HepG2 (cell line): ENCODE data around the gene GSK3A. TPM values are rescaled to one million over a fixed set of nuclear protein-coding genes. Genes with fewer than 3 reads are reported as not detected.

Source experiments
- ATAC-seq: fragments of 200-7000 bp; cut with Tn5 transposase; 3 replicates; pipeline ENCODE4 v1.9.1; 2020; ENCODE audit warnings: mild to moderate bottlenecking, moderate library complexity
- BruUV-seq: library from RNA; stranded (reverse); fragments of 400-500 nt; replicated peaks from 2 replicates; lab custom pipeline; 2021; lab: Mats Ljungman, UMichigan
- CTCF ChIA-PET: fragments of 300-600 bp; formaldehyde crosslinking; extraction: SDS; loops from one replicate; lab custom pipeline; 2021; ENCODE audit warnings: low total read pairs, inconsistent platforms, low intra/inter-chr PET ratio; lab: Yijun Ruan, JAX
- POLR2A ChIA-PET: fragments of 350-600 bp; sonication (Branson Sonifier 250); formaldehyde crosslinking; loops from one replicate; lab custom pipeline; 2020; ENCODE audit warnings: antibody characterized with exemption, inconsistent platforms; lab: Yijun Ruan, JAX
- DNase-seq: peaks from one replicate; pipeline ENCODE4 v3.0.0-alpha.2; 2015; ENCODE audit warnings: low spot score
- FAIRE-seq: peaks from 3 replicates; lab custom pipeline; 2011; peaks lifted over from hg19 to GRCh38; lab: Jason Lieb, UNC
- H2AFZ ChIP-seq: one replicate; pipeline ENCODE4 v1.6.1; 2011; ENCODE audit warnings: low read length, inconsistent platforms
- H3K27ac ChIP-seq: fragments of 300-600 bp; 3 replicates; pipeline ENCODE4 v1.8.0; 2011; ENCODE audit warnings: mixed run types, mild to moderate bottlenecking, mixed read lengths, low read length, inconsistent platforms; ENCODE audit not compliant: insufficient read depth; ENCODE audit errors: extremely low read length
- H3K27me3 ChIP-seq, 2 experiments: fragments of 200-600 bp in 1 of 2; 2 replicates in 1 of 2; 3 replicates in 1 of 2; pipeline versions ENCODE4 v1.6.0 to v1.8.0; 2011; ENCODE audit warnings: low read length in 2 of 2, mild to moderate bottlenecking in 2 of 2, moderate library complexity in 2 of 2, inconsistent platforms in 1 of 2; ENCODE audit not compliant: insufficient read depth in 2 of 2, control insufficient read depth in 1 of 2
- H3K36me3 ChIP-seq, 2 experiments: fragments of 200-600 bp in 1 of 2; replicated peaks in 1 of 2; 2 replicates in 1 of 2; 3 replicates in 1 of 2; pipeline versions ENCODE4 v1.5.1 to v1.8.0; 2011; ENCODE audit warnings: low read length in 2 of 2, inconsistent platforms in 1 of 2; ENCODE audit not compliant: insufficient read depth in 2 of 2, control insufficient read depth in 1 of 2
- H3K4me1 ChIP-seq: 2 replicates; pipeline ENCODE4 v1.5.1; 2012; ENCODE audit warnings: low read length, inconsistent platforms; ENCODE audit not compliant: insufficient read depth
- H3K4me2 ChIP-seq: 2 replicates; pipeline ENCODE4 v1.6.0; 2011; ENCODE audit warnings: low read depth, low read length, inconsistent platforms
- H3K4me3 ChIP-seq, 3 experiments: fragments of 200-600 bp in 1 of 3; sonication (generic), shearing (Covaris generic) in 1 of 3; replicated peaks in 1 of 3; 2 replicates each; pipeline ENCODE4 v1.5.1; 2011 to 2016; ENCODE audit warnings: low read length in 3 of 3, inconsistent platforms in 2 of 3, low read depth in 2 of 3, mild to moderate bottlenecking in 2 of 3, control low read depth in 1 of 3, mixed read lengths in 1 of 3; ENCODE audit not compliant: insufficient read depth in 1 of 3
- H3K79me2 ChIP-seq: one replicate; pipeline ENCODE4 v1.6.1; 2011; ENCODE audit warnings: low read length, inconsistent platforms; ENCODE audit not compliant: insufficient read depth
- H3K9ac ChIP-seq: 2 replicates; pipeline ENCODE4 v1.6.0; 2011; ENCODE audit warnings: mild to moderate bottlenecking, low read depth, low read length, inconsistent platforms; ENCODE audit not compliant: insufficient read depth
- H3K9me3 ChIP-seq: 2 replicates; pipeline ENCODE4 v1.5.1; 2012; ENCODE audit warnings: mild to moderate bottlenecking, low read length
- H4K20me1 ChIP-seq: 2 replicates; pipeline ENCODE4 v1.6.0; 2011; ENCODE audit warnings: inconsistent platforms, mild to moderate bottlenecking, low read length, moderate library complexity; ENCODE audit not compliant: insufficient read depth
- DNMT1 ChIP-seq: sonication (generic); formaldehyde crosslinking; IDR thresholded peaks from 2 replicates; pipeline ENCODE4 v1.5.1; 2020; ENCODE audit warnings: mild to moderate bottlenecking, missing genetic modification reagents
- HIC2 ChIP-seq: sonication (generic); formaldehyde crosslinking; IDR thresholded peaks from 2 replicates; pipeline ENCODE4 v1.9.0; 2022; ENCODE audit warnings: low read depth, missing genetic modification reagents
- JDP2 ChIP-seq: sonication (generic); formaldehyde crosslinking; IDR thresholded peaks from 2 replicates; pipeline ENCODE4 v1.8.1; 2022; ENCODE audit warnings: missing genetic modification reagents, borderline replicate concordance
- KLF6 ChIP-seq: IDR thresholded peaks from 2 replicates; pipeline ENCODE4 v1.8.0; 2016; ENCODE audit warnings: missing biosample characterization, missing genetic modification reagents
- XBP1 ChIP-seq: sonication (generic); formaldehyde crosslinking; IDR thresholded peaks from 2 replicates; pipeline ENCODE4 v1.5.0; 2020; ENCODE audit warnings: missing genetic modification reagents
- ZNF343 ChIP-seq: sonication (generic); formaldehyde crosslinking; IDR thresholded peaks from 2 replicates; pipeline ENCODE4 v1.4.0; 2020; ENCODE audit warnings: mild to moderate bottlenecking, missing genetic modification reagents
- ZNF83 ChIP-seq: sonication (generic); formaldehyde crosslinking; IDR thresholded peaks from 2 replicates; pipeline ENCODE4 v1.4.0; 2020; ENCODE audit warnings: missing genetic modification reagents, mild to moderate bottlenecking, borderline replicate concordance
- ZSCAN21 ChIP-seq: sonication (generic); formaldehyde crosslinking; IDR thresholded peaks from 2 replicates; pipeline ENCODE4 v1.8.0; 2022; ENCODE audit warnings: mild to moderate bottlenecking, missing genetic modification reagents, moderate library complexity, borderline replicate concordance
- WGBS: methylation state at CpG from one replicate; pipeline ENCODE4 v1.1.6; 2017; ENCODE audit warnings: low lambda C conversion rate; 5-methylcytosine and 5-hydroxymethylcytosine counted together
- in situ Hi-C: cut with HindIII; loops from 2 replicates; pipeline ENCODE4 v1.10.0; 2017; ENCODE audit warnings: low pct_unique_long_range_greater_than_20kb; ENCODE audit not compliant: extremely low pct_ligation_motif_present
- intact Hi-C: fragments of 100-400 bp; cut with micrococcal nuclease; formaldehyde crosslinking; loops from one replicate; pipeline ENCODE4 v1.10.0; 2022; ENCODE audit not compliant: unreplicated experiment
- polyA plus RNA-seq, 8 experiments: library from polyadenylated mRNA; depleted of rRNA in 3 of 8; stranded (reverse) in 7 of 8; unstranded in 1 of 8; fragments of >200 nt; fragmentation: Illumina TruSeq in 4 of 8; extraction: Trizol in 4 of 8; gene quantifications; 2 replicates each; pipeline versions ENCODE4 v1.2.1 to v1.2.3, GENCODE V29; 2011 to 2016; ENCODE audit warnings: low read depth in 4 of 8, missing spikeins in 1 of 8, mixed read lengths in 1 of 8; ENCODE audit not compliant: insufficient read depth in 1 of 8
- total RNA-seq, 5 experiments: library from RNA; depleted of rRNA; stranded (reverse); fragments of >200 nt; fragmentation: Illumina TruSeq; extraction: Trizol; gene quantifications; 2 replicates each; pipeline ENCODE4 v1.2.3, GENCODE V29; 2016; ENCODE audit warnings: low read depth in 1 of 5
- TF ChIP-seq, protein P1 (sequence below): sonication (generic); formaldehyde crosslinking; IDR thresholded peaks from 2 replicates; pipeline ENCODE4; 2020; ENCODE audit warnings: missing genetic modification reagents, mild to moderate bottlenecking, borderline replicate concordance
- TF ChIP-seq, protein P2 (sequence below), 2 experiments: fragments of 450-650 bp in 1 of 2; sonication (generic) in 1 of 2; formaldehyde crosslinking; IDR thresholded peaks; 2 replicates each; pipeline versions ENCODE4 v1.5.0 to v1.8.0; 2020 to 2022; ENCODE audit warnings: mild to moderate bottlenecking in 1 of 2, missing genetic modification reagents in 1 of 2

GSK3A gene
- total and polyA plus RNA-seq, 2 of the 13 experiments (the other 11 are each of a cell fraction or from before 2014, with no cell fraction given) = 16.9 to 52.5 TPM

- FAIRE-seq = no peak
- no peak for DNase-seq
- BruUV-seq = no TSS peak
- Histone ChIP-seq H3K27me3 (peaks cover 5 to 30% of the 10 kb centered on the region in 2 experiments; a peak in 4 of 5 replicates), H3K9ac (no peak overlapping the region), H3K4me3 (no peak overlapping the region), H2AFZ (no peak overlapping the region), H4K20me1 (no peaks in the 10 kb centered on the region)
- 39% methylated on average over 1 of the region's 1 CpG for WGBS
- POLR2A ChIA-PET = no interaction called here
- no peak for ATAC-seq
- intact Hi-C loops = no loop called here
- in situ Hi-C loops = loop anchor here (5.0 kb wide), 1 partner anchor 56 kb away; the partner anchor contains the start of gene POU2F2
- TF ChIP-seq, protein P1, sequence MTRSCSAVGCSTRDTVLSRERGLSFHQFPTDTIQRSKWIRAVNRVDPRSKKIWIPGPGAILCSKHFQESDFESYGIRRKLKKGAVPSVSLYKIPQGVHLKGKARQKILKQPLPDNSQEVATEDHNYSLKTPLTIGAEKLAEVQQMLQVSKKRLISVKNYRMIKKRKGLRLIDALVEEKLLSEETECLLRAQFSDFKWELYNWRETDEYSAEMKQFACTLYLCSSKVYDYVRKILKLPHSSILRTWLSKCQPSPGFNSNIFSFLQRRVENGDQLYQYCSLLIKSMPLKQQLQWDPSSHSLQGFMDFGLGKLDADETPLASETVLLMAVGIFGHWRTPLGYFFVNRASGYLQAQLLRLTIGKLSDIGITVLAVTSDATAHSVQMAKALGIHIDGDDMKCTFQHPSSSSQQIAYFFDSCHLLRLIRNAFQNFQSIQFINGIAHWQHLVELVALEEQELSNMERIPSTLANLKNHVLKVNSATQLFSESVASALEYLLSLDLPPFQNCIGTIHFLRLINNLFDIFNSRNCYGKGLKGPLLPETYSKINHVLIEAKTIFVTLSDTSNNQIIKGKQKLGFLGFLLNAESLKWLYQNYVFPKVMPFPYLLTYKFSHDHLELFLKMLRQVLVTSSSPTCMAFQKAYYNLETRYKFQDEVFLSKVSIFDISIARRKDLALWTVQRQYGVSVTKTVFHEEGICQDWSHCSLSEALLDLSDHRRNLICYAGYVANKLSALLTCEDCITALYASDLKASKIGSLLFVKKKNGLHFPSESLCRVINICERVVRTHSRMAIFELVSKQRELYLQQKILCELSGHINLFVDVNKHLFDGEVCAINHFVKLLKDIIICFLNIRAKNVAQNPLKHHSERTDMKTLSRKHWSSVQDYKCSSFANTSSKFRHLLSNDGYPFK (CRISPR knock-in tag) = no peak
- TF ChIP-seq JDP2 (CRISPR knock-in tag) = no peak
- no peak for TF ChIP-seq DNMT1 (CRISPR knock-in tag)
- TF ChIP-seq XBP1 (CRISPR knock-in tag) = no peak
- TF ChIP-seq, protein P2, sequence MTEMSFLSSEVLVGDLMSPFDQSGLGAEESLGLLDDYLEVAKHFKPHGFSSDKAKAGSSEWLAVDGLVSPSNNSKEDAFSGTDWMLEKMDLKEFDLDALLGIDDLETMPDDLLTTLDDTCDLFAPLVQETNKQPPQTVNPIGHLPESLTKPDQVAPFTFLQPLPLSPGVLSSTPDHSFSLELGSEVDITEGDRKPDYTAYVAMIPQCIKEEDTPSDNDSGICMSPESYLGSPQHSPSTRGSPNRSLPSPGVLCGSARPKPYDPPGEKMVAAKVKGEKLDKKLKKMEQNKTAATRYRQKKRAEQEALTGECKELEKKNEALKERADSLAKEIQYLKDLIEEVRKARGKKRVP (CRISPR knock-in tag; IDR thresholded peaks at IDR 0.05) = no peak
- TF ChIP-seq ZNF343 (CRISPR knock-in tag) = no peak
- no peak for TF ChIP-seq ZNF83 (CRISPR knock-in tag)
- TF ChIP-seq KLF6 = no peak
- TF ChIP-seq HIC2 (CRISPR knock-in tag) = no peak
- no peak for TF ChIP-seq ZSCAN21 (CRISPR knock-in tag)
- TF ChIP-seq, all 625 proteins: peak for 0
- Histone ChIP-seq H3K9me3 (peaks cover 4% of the 10 kb centered on the region; the same call in 1 of the 2 replicates), H3K36me3 (no peaks in the 10 kb centered on the region), H3K4me2 (no peak overlapping the region), H3K79me2 (no peaks in the 10 kb centered on the region), H3K27ac (no peak overlapping the region), H3K4me1 (peaks cover 9% of the 10 kb centered on the region; the same call in 1 of the 2 replicates)
- CTCF ChIA-PET = no interaction called here
Measured at GRCh38 chr19:42188665-42189064, 53.7 kb downstream of the GSK3A start.
